Activated CD4-positive, alpha-beta memory T cell treated with anti-CD3 and anti-CD28 coated beads for 36 hours (primary cell): ENCODE data around the gene SYK. TPM values are rescaled to one million over a fixed set of nuclear protein-coding genes. Genes with fewer than 3 reads are reported as not detected.
"Not testable (repeated sequence)": the region's sequence is repeated elsewhere in the genome, so short reads cannot be mapped to it uniquely, and the experiment has no call there.

Experiments
- CTCF ChIA-PET: fragments of 350-600 bp; sonication (Branson Sonifier 250); formaldehyde crosslinking; loops from one replicate; lab custom pipeline; 2021; ENCODE audit warnings: antibody characterized with exemption, inconsistent platforms; lab: Charles Lee
- POLR2A ChIA-PET: fragments of 350-600 bp; sonication (Branson Sonifier 250); formaldehyde crosslinking; loops from one replicate; lab custom pipeline; 2021; ENCODE audit warnings: antibody characterized with exemption; lab: Charles Lee
- DNase-seq: peaks from one replicate; pipeline ENCODE4 v3.0.0-alpha.2; 2020
- H3K27ac Mint-ChIP-seq: one replicate; pipeline ENCODE4 v1.8.0; 2021; ENCODE audit warnings: mixed read lengths
- H3K27me3 Mint-ChIP-seq: one replicate; pipeline ENCODE4 v1.8.0; 2021; ENCODE audit warnings: mixed read lengths
- H3K36me3 Mint-ChIP-seq: one replicate; pipeline ENCODE4 v1.8.0; 2021; ENCODE audit warnings: mixed read lengths
- H3K4me1 Mint-ChIP-seq: one replicate; pipeline ENCODE4 v1.8.0; 2021; ENCODE audit warnings: low read depth, mixed read lengths
- H3K4me3 Mint-ChIP-seq: one replicate; pipeline ENCODE4 v1.8.0; 2021; ENCODE audit warnings: mild to moderate bottlenecking, mixed read lengths
- H3K9me3 Mint-ChIP-seq: one replicate; pipeline ENCODE4 v1.8.0; 2021; ENCODE audit warnings: mixed read lengths
- intact Hi-C: fragments of 100-400 bp; cut with micrococcal nuclease; formaldehyde crosslinking; loops from one replicate; pipeline ENCODE4 v1.15.1; 2023
- total RNA-seq, 2 experiments: library from RNA; stranded (reverse); gene quantifications; one replicate each; pipeline ENCODE4 v1.2.3, GENCODE V29; 2021

SYK gene
- not detected for total RNA-seq

DNA sequence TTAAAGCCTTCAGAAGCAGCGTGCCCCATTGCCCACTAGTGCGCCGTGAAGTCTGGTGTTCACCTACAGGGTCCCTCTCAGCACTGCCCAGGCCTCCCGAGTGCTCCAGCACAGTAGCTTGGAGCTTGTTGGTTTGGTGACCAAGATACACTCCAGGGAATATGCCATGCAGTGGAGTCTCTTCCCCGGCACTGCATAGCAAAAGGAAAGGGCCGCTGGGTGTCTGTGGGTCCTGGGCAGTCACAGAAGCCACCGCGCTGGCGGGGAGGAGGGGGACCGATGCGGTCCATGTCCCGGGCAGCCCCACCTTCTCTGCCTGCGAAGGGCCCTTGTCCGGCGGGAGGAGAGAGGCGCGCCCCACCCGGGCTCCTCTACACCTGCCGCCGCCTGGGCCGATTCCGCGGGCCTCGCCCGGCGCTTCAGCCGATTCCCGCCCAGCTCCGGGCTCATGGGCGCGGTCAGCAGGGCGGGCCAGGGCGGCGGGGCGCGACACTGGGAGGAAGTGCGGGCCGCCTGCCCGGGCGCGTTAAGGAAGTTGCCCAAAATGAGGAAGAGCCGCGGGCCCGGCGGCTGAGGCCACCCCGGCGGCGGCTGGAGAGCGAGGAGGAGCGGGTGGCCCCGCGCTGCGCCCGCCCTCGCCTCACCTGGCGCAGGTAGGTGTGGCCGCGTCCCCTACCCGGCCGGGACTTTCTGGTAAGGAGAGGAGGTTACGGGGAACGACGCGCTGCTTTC, at the start of gene SYK:
SYK (plus strand) TSS at position 579 of the 732 bp plus-strand sequence. CDS start 42,080 bp downstream, outside the sequence.
- no peaks in the 10 kb centered on the region for H3K9me3 Mint-ChIP-seq
- no peaks in the 10 kb centered on the region for H3K36me3 Mint-ChIP-seq
- CTCF ChIA-PET = interaction anchor here (0.6 kb wide), 1 partner anchor 1106 kb away, joined by 3 read pairs; no protein-coding TSS in a partner anchor
- H3K27me3 Mint-ChIP-seq = peaks cover 61% of the 10 kb centered on the region
- POLR2A ChIA-PET = no interaction called here
- H3K27ac Mint-ChIP-seq = no peak within 1 kb of the TSS
- peaks cover 5% of the 10 kb centered on the region for H3K4me1 Mint-ChIP-seq
- intact Hi-C loops = no loop called here
- peak within 1 kb of the TSS; percentile 20 for H3K4me3 Mint-ChIP-seq
- no peak for DNase-seq

DNA sequence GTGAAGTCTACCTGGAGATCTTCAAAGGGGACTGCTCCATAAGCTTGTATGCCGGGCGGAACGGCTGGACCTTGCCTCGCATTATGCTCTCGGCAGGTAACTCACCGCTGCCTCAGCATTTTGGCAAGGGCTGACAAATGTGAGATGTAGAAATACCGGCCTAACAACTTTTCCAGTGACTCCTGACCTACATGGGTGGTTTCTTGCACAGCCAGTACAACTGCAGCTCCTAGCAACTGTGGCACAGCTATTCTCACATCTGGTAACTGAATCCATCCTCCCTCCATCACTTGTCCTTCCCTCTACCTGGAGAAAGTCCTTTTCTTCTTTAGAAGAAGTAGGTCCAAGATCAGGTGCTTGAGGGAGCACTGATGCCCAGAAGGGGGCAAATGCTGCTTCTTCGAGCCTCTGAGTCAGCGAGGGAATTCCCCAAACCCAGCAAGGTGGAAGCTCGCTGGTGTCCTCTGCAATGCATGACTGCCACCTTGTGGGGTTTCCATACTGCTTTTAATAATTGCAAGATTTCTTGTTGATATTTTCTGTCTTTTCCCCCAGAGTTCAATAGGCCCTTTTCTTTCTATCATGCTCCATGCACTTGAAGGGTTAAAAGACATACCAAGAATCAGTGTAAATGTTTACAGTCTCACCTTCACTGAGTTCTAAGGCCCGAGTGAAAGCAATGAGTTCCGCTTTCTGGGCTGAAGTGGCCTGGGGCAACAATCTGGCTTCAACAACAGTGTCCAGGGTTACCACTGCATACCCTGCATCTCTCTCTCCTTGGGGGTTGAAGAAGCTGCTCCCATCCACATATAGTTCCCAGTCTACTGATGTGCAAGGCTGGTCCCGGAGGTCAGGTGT, 45.9 kb upstream of the SYK start:
- H3K27ac Mint-ChIP-seq, H3K4me1 Mint-ChIP-seq, H3K9me3 Mint-ChIP-seq, H3K27me3 Mint-ChIP-seq, POLR2A ChIA-PET, H3K36me3 Mint-ChIP-seq, H3K4me3 Mint-ChIP-seq: not testable (repeated sequence)
- CTCF ChIA-PET = interaction anchor here (0.6 to 2.5 kb wide), 8 partner anchors 11 to 1158 kb away, joined by 3 to 14 read pairs (median 4); no protein-coding TSS in a partner anchor
- peak; percentile 79 for DNase-seq
- intact Hi-C loops = loop anchor here (2.0 to 5.0 kb wide), 4 partner anchors 115 to 1153 kb away; no protein-coding TSS in a partner anchor

DNA sequence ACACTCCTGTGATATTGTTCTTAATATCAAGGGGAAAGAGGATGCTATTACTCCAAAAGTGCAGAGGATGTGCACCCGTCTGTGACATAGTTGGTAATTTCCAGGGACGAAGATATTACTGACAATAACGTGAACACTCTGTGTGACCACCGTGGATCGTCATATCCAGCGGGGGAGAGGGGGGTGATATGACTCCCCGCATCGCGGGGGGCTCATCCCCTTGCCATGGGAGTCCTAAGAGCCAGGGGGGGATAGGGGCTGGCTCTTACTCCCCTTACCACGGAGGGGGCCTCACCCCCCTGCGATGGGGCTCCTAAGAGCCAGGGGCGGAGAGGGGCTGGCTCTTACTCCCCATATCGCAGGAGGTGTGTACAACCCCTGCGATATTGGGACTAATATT, 41.0 kb upstream of the SYK start:
- DNase-seq = peak; percentile 17
- H3K9me3 Mint-ChIP-seq, intact Hi-C loops: not testable (repeated sequence)

DNA sequence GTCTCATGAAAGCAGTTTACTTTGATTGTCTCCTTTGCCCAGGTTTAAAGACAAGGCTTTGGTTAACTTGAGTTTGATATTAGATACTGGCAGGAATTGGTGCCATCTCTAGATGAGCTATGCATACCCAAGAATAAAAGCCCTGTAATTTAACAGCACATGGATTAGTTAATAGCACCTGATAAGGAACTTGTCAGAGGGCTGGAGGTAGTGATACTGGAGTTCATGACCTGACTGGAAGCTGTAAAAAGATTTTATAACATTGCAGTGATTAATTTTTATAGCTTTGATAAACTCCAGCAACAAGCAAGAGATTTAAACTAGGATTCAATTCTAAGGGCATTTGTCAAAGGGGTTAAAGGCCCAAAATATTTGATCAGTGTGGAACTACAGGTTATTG, 34.9 kb upstream of the SYK start:
- no peak overlapping the region for H3K27ac Mint-ChIP-seq
- H3K4me1 Mint-ChIP-seq = no peaks in the 10 kb centered on the region
- intact Hi-C loops = no loop called here
- peaks cover 13% of the 10 kb centered on the region for H3K27me3 Mint-ChIP-seq
- H3K36me3 Mint-ChIP-seq = no peaks in the 10 kb centered on the region
- peaks cover 12% of the 10 kb centered on the region for H3K9me3 Mint-ChIP-seq
- DNase-seq = no peak
- CTCF ChIA-PET = interaction anchor here (1.0 kb wide), 1 partner anchor 11 kb away, joined by 4 read pairs; no protein-coding TSS in a partner anchor
- POLR2A ChIA-PET = no interaction called here
- no peak overlapping the region for H3K4me3 Mint-ChIP-seq

More for the DNA sequence above, 41.0 kb upstream of the SYK start:
- CTCF ChIA-PET, H3K27ac Mint-ChIP-seq, H3K4me1 Mint-ChIP-seq, H3K27me3 Mint-ChIP-seq, POLR2A ChIA-PET, H3K4me3 Mint-ChIP-seq, H3K36me3 Mint-ChIP-seq: not testable (repeated sequence)

DNA sequence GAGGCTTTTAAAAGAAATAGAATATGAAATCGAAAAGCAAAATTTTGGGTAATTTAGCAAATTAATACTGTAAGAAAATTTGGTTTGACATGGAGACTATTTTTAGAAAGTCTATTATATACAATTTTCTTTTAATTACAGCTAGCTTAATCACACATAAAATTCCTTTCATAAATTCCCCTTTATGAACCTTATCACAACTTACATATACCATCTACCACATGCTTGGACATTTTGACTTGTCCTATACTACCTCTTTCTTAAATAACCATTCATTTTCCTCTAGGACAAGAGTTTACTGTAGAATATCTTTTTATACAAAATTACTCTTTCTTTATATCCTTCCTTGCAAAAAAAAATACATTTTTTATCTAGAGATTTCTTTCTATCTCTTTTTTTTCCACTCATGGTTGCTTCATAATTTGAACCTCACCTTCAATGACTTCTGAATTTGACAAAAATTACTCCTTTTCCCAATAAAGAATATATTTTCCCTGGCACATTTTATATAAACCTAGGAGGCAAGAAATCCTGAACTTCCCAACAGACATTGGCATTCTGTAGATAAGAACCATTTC, 34.0 kb upstream of the SYK start:
- Mint-ChIP-seq H3K36me3 (no peaks in the 10 kb centered on the region), H3K4me1 (no peaks in the 10 kb centered on the region), H3K9me3 (peaks cover 12% of the 10 kb centered on the region), H3K27ac (no peak overlapping the region), H3K27me3 (peaks cover 14% of the 10 kb centered on the region), H3K4me3 (no peak overlapping the region)
- ChIA-PET CTCF (interaction anchor here (1.0 kb wide), 1 partner anchor 12 kb away, joined by 3 read pairs; no protein-coding TSS in a partner anchor), POLR2A (no interaction called here)
- intact Hi-C loops = no loop called here
- no peak for DNase-seq

DNA sequence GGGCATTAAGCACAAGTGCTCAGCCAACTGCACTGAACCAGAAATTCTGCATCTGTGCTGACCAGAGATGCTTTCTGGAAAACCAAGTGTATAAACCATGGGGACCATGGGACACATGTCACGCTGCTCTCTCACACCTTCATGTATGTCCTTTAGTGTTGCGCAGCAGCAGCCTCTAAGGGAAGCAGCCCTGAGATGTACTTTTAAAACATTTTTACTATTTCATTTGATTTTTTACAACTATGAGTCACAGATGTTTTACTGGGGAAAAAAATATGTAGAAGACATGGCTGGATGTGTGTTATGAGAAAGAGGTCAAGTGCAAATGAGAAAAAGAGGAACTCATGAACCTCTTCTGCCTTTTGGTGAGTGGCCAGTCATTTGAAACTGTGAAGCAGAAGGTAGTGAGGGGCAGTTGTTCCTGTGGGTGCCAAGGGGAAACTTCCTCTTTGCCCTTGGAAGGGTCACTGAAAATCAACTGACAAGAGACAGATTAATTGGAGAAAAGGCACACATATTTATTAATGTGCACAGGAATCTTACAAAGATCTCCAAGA, 31.4 kb upstream of the SYK start:
- Mint-ChIP-seq H3K27me3 (peaks cover 18% of the 10 kb centered on the region), H3K9me3 (peaks cover 12% of the 10 kb centered on the region), H3K27ac (no peak overlapping the region), H3K36me3 (no peaks in the 10 kb centered on the region), H3K4me3 (no peak overlapping the region), H3K4me1 (no peaks in the 10 kb centered on the region)
- ChIA-PET CTCF (no interaction called here), POLR2A (no interaction called here)
- intact Hi-C loops = no loop called here
- DNase-seq = no peak

DNA sequence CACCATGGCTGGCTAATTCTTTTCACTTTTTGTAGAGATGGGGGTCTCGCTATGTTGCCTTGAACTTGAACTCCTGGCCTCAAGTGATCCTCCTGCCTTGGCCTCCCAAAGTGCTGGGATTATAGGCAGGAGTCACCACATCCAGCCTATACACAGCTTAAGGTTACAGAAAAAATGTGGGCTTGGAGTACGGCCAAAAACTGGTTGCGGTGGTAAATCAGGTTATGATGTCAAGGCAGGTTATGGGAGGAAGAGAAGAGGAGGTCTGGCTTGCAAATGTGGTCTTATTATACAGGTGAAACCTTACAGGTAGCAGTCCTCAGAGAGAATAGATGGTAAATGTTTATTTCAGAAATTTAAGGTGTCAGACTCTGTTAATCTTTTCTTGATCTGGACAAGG, 30.7 kb upstream of the SYK start:
- Mint-ChIP-seq H3K36me3 (no peaks in the 10 kb centered on the region), H3K27me3 (peaks cover 19% of the 10 kb centered on the region), H3K4me1 (no peaks in the 10 kb centered on the region), H3K9me3 (peaks cover 12% of the 10 kb centered on the region), H3K27ac (no peak overlapping the region), H3K4me3 (no peak overlapping the region)
- POLR2A ChIA-PET = no interaction called here
- CTCF ChIA-PET = no interaction called here
- intact Hi-C loops = no loop called here
- no peak for DNase-seq

DNA sequence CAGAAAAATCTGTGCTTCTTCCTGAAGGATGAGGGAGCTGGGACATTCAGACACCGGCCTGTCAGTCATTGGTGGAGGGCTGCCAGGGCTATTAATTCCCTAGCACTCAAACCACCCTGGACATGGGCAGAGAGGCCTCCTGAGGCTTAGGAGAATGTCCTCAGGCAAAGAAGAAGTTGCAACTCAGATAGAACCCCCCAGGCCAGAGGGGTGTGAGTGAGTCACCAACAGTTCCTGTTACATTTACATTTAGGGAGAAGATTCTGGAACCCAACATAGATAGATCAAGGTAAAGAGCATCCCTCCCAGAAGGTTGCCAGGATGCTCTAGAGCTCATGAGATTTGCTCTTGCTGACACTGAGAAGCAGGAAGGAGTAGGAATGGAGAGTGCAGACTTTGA, 29.2 kb upstream of the SYK start:
- ChIA-PET CTCF (no interaction called here), POLR2A (no interaction called here)
- Mint-ChIP-seq H3K9me3 (peaks cover 8% of the 10 kb centered on the region), H3K27ac (no peak overlapping the region), H3K4me1 (no peaks in the 10 kb centered on the region), H3K36me3 (no peaks in the 10 kb centered on the region), H3K27me3 (peaks cover 20% of the 10 kb centered on the region), H3K4me3 (no peak overlapping the region)
- DNase-seq = no peak
- intact Hi-C loops = no loop called here

DNA sequence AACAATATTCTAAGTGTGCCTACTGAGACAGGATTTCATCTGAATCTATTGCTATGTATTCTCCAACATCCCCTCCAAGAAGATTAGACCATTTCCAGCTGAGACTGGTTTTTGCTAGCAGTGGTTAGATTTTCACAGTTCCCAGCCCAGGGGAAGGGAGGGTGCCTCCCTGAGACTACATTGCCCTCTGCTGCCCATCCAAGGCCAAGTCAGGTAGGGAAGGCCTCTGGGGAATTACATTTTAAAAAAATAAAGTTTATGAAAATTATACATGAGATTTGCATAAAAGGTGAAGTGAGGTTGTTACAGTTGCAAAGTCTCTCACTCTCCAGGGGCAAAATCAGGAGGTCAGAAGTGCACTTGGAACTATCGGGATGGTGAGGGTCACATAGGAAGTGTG, 28.0 kb upstream of the SYK start:
- Mint-ChIP-seq H3K4me1 (no peaks in the 10 kb centered on the region), H3K9me3 (no peaks in the 10 kb centered on the region), H3K27ac (no peak overlapping the region), H3K27me3 (peaks cover 18% of the 10 kb centered on the region), H3K4me3 (no peak overlapping the region), H3K36me3 (no peaks in the 10 kb centered on the region)
- ChIA-PET CTCF (interaction anchor here (0.5 kb wide), 1 partner anchor 363 kb away, joined by 5 read pairs; no protein-coding TSS in a partner anchor), POLR2A (no interaction called here)
- intact Hi-C loops = no loop called here
- no peak for DNase-seq

DNA sequence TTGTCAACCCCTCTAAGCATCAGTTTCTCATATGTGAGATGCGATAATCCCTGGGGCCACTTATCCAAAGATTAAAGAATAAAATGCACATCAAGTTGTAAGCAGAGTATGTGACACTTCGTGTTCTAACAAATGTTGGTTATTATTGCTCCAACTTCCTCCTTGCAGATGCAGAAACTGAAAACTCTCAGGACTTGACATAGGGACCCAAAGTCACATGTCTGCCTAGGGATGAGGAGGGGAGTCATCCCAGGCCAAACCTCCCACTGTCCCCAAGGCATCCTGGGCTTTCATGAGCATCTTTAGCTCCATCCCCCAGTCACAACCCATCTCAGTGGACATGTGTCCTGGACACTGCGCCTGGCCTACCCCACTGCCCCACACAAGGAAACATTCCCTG, 27.5 kb upstream of the SYK start:
- ChIA-PET POLR2A (no interaction called here), CTCF (interaction anchor here (0.5 kb wide), 1 partner anchor 363 kb away, joined by 5 read pairs; no protein-coding TSS in a partner anchor)
- Mint-ChIP-seq H3K36me3 (no peaks in the 10 kb centered on the region), H3K4me1 (no peaks in the 10 kb centered on the region), H3K27me3 (peaks cover 18% of the 10 kb centered on the region), H3K4me3 (no peak overlapping the region), H3K9me3 (no peaks in the 10 kb centered on the region), H3K27ac (no peak overlapping the region)
- DNase-seq = no peak
- intact Hi-C loops = no loop called here

DNA sequence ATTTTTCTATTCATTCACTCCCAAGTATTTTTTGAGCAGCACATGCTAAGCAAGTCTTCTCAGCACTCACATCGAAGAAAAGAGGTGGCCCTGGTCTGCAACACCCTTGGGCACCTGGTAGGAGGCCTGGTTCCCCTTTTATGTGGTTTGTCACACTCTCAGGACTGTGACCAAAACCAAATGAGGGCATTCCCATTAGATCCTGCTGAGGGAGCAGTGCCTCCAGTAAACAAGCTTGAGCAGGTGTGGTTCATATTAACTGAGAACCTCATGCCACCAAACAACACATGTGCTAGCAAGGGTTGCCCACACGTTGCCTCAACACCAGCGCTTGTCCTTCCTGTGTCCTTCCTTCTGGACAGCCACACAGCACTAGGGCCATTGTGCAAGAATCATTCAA, 26.9 kb upstream of the SYK start:
- no peaks in the 10 kb centered on the region for H3K9me3 Mint-ChIP-seq
- intact Hi-C loops = no loop called here
- ChIA-PET CTCF (no interaction called here), POLR2A (no interaction called here)
- no peak for DNase-seq
- H3K27me3 Mint-ChIP-seq = peaks cover 18% of the 10 kb centered on the region
- H3K4me3 Mint-ChIP-seq = no peak overlapping the region
- no peaks in the 10 kb centered on the region for H3K36me3 Mint-ChIP-seq
- no peaks in the 10 kb centered on the region for H3K4me1 Mint-ChIP-seq
- H3K27ac Mint-ChIP-seq = no peak overlapping the region

DNA sequence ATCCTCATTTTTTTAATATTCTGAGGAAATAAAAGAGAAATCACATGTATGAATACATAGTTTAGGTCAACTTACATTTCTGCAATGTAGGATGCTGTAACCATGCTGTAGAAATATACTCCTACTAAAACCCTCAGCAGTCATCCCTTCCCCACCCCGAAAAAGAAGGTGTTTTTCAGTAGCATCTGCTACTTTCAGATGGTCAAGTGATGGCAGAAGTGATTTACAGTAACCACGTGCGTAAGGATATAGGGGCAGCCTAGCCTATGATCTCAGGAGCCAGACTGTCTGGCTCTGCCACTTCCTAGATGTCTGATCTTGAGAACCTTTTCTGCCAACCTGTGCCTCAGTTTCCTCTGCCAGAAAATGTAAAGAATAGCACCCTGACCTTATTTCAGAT, 26.0 kb upstream of the SYK start:
- H3K4me3 Mint-ChIP-seq = no peak overlapping the region
- no peak overlapping the region for H3K27ac Mint-ChIP-seq
- no peaks in the 10 kb centered on the region for H3K9me3 Mint-ChIP-seq
- no peak for DNase-seq
- ChIA-PET CTCF (no interaction called here), POLR2A (no interaction called here)
- peaks cover 12% of the 10 kb centered on the region for H3K27me3 Mint-ChIP-seq
- no peaks in the 10 kb centered on the region for H3K36me3 Mint-ChIP-seq
- no peaks in the 10 kb centered on the region for H3K4me1 Mint-ChIP-seq
- intact Hi-C loops = no loop called here
